Glutamatergic neuron (in vitro differentiated cells): Measurements from ENCODE around the gene APOL1. TPM values are rescaled to one million over a fixed set of nuclear protein-coding genes. Genes with fewer than 3 reads are reported as not detected.
"Not testable (repeated sequence)": the region's sequence is repeated elsewhere in the genome, so short reads cannot be mapped to it uniquely, and the experiment has no call there.

Source experiments
- DNase-seq: peaks from one replicate; pipeline ENCODE4 v3.0.0; 2022
- H3K27ac Mint-ChIP-seq: one replicate; pipeline ENCODE4 v1.8.0; 2020; ENCODE audit warnings: mild to moderate bottlenecking, mixed read lengths, inconsistent platforms; ENCODE audit not compliant: unreplicated experiment
- H3K27me3 Mint-ChIP-seq: one replicate; pipeline ENCODE4 v1.8.0; 2020; ENCODE audit warnings: mild to moderate bottlenecking, moderate library complexity, mixed read lengths, inconsistent platforms; ENCODE audit not compliant: unreplicated experiment
- H3K36me3 Mint-ChIP-seq: one replicate; pipeline ENCODE4 v1.8.0; 2020; ENCODE audit warnings: mild to moderate bottlenecking, mixed read lengths, inconsistent platforms; ENCODE audit not compliant: unreplicated experiment
- H3K4me1 Mint-ChIP-seq: one replicate; pipeline ENCODE4 v1.8.0; 2020; ENCODE audit warnings: mild to moderate bottlenecking, low read depth, mixed read lengths, inconsistent platforms; ENCODE audit not compliant: unreplicated experiment
- H3K4me3 Mint-ChIP-seq: one replicate; pipeline ENCODE4 v1.8.0; 2020; ENCODE audit warnings: mild to moderate bottlenecking, mixed read lengths, inconsistent platforms; ENCODE audit not compliant: unreplicated experiment
- H3K9me3 Mint-ChIP-seq: one replicate; pipeline ENCODE4 v1.8.0; 2020; ENCODE audit warnings: mild to moderate bottlenecking, moderate library complexity, mixed read lengths, inconsistent platforms; ENCODE audit not compliant: unreplicated experiment
- total RNA-seq: library from RNA; stranded (reverse); fragmentation: NEBNext Ultra II Directional; extraction: Animal tissue kit (Norgen Biotek cat#: 25700); gene quantifications from one replicate; pipeline ENCODE4 v1.2.1, GENCODE V29; 2021; ENCODE audit not compliant: unreplicated experiment
- TF ChIP-seq, protein P1 (sequence below): fragments of 200-600 bp; sonication (generic); IDR thresholded peaks from one replicate; pipeline ENCODE4 v1.5.0; 2021; ENCODE audit not compliant: partially characterized antibody, unreplicated experiment

APOL1 gene
- total RNA-seq, 1 donor from 2014 or later: not detected

GRCh38 chr22:36226189-36226588 lies 26.7 kb upstream of the APOL1 start:
- H3K4me3 Mint-ChIP-seq: no peak overlapping the region
- peaks cover 5% of the 10 kb centered on the region for H3K9me3 Mint-ChIP-seq
- no peaks in the 10 kb centered on the region for H3K36me3 Mint-ChIP-seq
- no peak for DNase-seq
- TF ChIP-seq, protein P1, sequence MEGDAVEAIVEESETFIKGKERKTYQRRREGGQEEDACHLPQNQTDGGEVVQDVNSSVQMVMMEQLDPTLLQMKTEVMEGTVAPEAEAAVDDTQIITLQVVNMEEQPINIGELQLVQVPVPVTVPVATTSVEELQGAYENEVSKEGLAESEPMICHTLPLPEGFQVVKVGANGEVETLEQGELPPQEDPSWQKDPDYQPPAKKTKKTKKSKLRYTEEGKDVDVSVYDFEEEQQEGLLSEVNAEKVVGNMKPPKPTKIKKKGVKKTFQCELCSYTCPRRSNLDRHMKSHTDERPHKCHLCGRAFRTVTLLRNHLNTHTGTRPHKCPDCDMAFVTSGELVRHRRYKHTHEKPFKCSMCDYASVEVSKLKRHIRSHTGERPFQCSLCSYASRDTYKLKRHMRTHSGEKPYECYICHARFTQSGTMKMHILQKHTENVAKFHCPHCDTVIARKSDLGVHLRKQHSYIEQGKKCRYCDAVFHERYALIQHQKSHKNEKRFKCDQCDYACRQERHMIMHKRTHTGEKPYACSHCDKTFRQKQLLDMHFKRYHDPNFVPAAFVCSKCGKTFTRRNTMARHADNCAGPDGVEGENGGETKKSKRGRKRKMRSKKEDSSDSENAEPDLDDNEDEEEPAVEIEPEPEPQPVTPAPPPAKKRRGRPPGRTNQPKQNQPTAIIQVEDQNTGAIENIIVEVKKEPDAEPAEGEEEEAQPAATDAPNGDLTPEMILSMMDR: no peak
- peaks cover 2% of the 10 kb centered on the region for H3K4me1 Mint-ChIP-seq
- H3K27me3 Mint-ChIP-seq: no peaks in the 10 kb centered on the region
- no peak overlapping the region for H3K27ac Mint-ChIP-seq

DNA sequence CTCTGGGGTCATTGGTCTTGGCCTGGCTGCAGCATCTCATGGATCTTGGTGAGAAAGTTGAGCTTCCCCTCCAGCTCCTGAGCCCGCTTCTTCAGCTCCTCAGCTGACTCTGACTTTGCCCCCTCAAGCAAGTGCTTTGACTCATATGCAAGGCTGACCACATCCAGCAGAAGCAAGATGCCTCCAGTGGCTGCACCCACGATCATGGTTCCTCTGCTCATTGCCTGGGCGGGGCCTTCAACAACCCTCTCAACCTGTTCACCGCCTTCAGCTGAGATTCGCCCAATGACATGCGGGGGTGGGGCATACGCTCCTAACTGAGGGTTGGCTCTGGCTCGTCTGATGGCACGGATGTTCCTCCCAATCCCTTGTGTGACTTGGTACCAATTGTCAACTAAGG lies 25.5 kb upstream of the APOL1 start:
- no peaks in the 10 kb centered on the region for H3K36me3 Mint-ChIP-seq

GRCh38 chr22:36227806-36228205 lies 25.1 kb upstream of the APOL1 start:
- H3K36me3 Mint-ChIP-seq: no peaks in the 10 kb centered on the region
- no peak for DNase-seq
- H3K9me3 Mint-ChIP-seq: peaks cover 3% of the 10 kb centered on the region
- no peaks in the 10 kb centered on the region for H3K4me1 Mint-ChIP-seq
- TF ChIP-seq, protein P1: no peak
- no peak overlapping the region for H3K27ac Mint-ChIP-seq
- H3K27me3 Mint-ChIP-seq: no peaks in the 10 kb centered on the region
- no peak overlapping the region for H3K4me3 Mint-ChIP-seq

More for the DNA sequence above, 25.5 kb upstream of the APOL1 start:
- H3K4me1 Mint-ChIP-seq: no peaks in the 10 kb centered on the region
- peaks cover 5% of the 10 kb centered on the region for H3K9me3 Mint-ChIP-seq
- no peaks in the 10 kb centered on the region for H3K27me3 Mint-ChIP-seq
- no peak overlapping the region for H3K4me3 Mint-ChIP-seq
- DNase-seq: no peak
- TF ChIP-seq, protein P1: no peak
- H3K27ac Mint-ChIP-seq: no peak overlapping the region

GRCh38 chr22:36228369-36228768 lies 24.6 kb upstream of the APOL1 start:
- DNase-seq, H3K4me1 Mint-ChIP-seq, H3K27ac Mint-ChIP-seq, H3K27me3 Mint-ChIP-seq, H3K4me3 Mint-ChIP-seq, H3K9me3 Mint-ChIP-seq, H3K36me3 Mint-ChIP-seq: not testable (repeated sequence)

- TF ChIP-seq, protein P1: no peak
- H3K9me3 Mint-ChIP-seq: peaks cover 2% of the 10 kb centered on the region
- no peaks in the 10 kb centered on the region for H3K4me1 Mint-ChIP-seq
- no peak overlapping the region for H3K4me3 Mint-ChIP-seq
- no peak overlapping the region for H3K27ac Mint-ChIP-seq
- H3K27me3 Mint-ChIP-seq: no peaks in the 10 kb centered on the region
- no peaks in the 10 kb centered on the region for H3K36me3 Mint-ChIP-seq
- no peak for DNase-seq
Observed at GRCh38 chr22:36228944-36229343, 24.0 kb upstream of the APOL1 start.

DNA sequence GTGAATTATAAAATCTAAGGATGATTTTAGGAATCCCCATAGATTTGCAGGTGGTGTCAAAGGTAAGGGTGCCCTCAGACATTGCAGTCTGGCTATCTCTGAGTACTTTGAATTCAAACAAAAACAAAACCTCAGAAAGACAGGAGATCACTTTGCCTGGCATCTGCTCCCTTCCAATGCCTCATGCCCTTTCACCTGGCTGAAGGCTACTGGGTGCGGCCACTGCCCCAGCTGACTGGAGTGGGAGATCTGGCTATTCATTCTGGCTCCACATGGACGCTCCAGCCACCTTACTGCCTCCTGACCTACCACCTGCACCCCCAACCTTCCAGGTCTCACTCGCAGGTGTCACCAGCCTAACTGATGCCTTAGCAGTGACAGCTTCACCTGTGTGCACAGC lies 23.3 kb upstream of the APOL1 start:
- not testable (repeated sequence) for H3K27ac Mint-ChIP-seq, H3K4me1 Mint-ChIP-seq, DNase-seq, H3K4me3 Mint-ChIP-seq, H3K27me3 Mint-ChIP-seq, H3K36me3 Mint-ChIP-seq, H3K9me3 Mint-ChIP-seq

DNA sequence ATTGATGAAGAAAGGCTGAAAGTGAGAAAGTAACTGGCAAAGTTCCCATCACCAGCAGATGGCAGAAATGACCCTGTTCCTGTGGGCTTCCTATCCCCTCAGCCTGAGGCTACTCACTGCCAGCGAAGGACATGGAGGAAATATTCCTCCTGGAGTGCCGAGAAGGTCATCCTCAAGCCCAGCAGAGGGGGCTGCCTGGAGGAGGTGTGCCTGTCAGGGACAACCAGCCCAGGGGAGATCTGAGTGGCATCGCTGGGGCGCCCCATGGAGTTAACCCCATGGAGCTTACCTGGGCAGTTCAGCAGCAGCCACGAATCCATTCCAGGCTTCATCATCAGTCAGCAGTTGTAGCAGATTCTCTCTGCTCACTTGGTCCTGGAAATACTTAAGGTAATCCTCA lies 21.9 kb upstream of the APOL1 start:
- DNase-seq, H3K4me3 Mint-ChIP-seq, H3K27ac Mint-ChIP-seq, H3K9me3 Mint-ChIP-seq, H3K4me1 Mint-ChIP-seq, H3K36me3 Mint-ChIP-seq, H3K27me3 Mint-ChIP-seq: not testable (repeated sequence)
